Esophagus muscularis mucosa (tissue), 4 donors: Measurements from ENCODE around the gene ASXL1. TPM values are rescaled to one million over a fixed set of nuclear protein-coding genes. Genes with fewer than 3 reads are reported as not detected.

ENCODE experiments used
- DNase-seq: peaks from one replicate; pipeline ENCODE4 v3.0.0-alpha.2; 2017; ENCODE audit errors: extremely low spot score
- H3K27ac ChIP-seq, 4 donors: fragments of 200-600 bp; sonication (generic); replicated peaks in 1 of 4; 1 replicate in 3 of 4; 2 replicates in 1 of 4; pipeline ENCODE4 v1.5.1; 2016 to 2019; ENCODE audit warnings: mild to moderate bottlenecking in 1 of 4
- H3K27me3 ChIP-seq, 4 donors: fragments of 200-600 bp; sonication (generic); one replicate each; pipeline versions ENCODE4 v1.5.1 to v1.6.0; 2016 to 2019
- H3K36me3 ChIP-seq, 4 donors: fragments of 200-600 bp; sonication (generic); one replicate each; pipeline ENCODE4 v1.5.1; 2016 to 2019
- H3K4me1 ChIP-seq, 4 donors: fragments of 200-600 bp; sonication (generic); one replicate each; pipeline ENCODE4 v1.5.1; 2016 to 2019
- H3K4me3 ChIP-seq, 4 donors: fragments of 200-600 bp; sonication (generic); 1 replicate in 2 of 4; 2 replicates in 2 of 4; pipeline ENCODE4 v1.5.1; 2016 to 2019; ENCODE audit warnings: mild to moderate bottlenecking in 4 of 4, moderate library complexity in 1 of 4
- H3K9me3 ChIP-seq, 4 donors: fragments of 200-600 bp; sonication (generic); 1 replicate in 3 of 4; 2 replicates in 1 of 4; pipeline ENCODE4 v1.5.1; 2016 to 2019
- CTCF ChIP-seq, 3 experiments: fragments of 200-600 bp in 2 of 3; fragments of 450-650 bp in 1 of 3; sonication (generic) in 2 of 3; IDR thresholded peaks; one replicate each; pipeline ENCODE4 v1.5.1; 2017 to 2019; ENCODE audit warnings: antibody characterized with exemption in 3 of 3, mild to moderate bottlenecking in 2 of 3, moderate library complexity in 1 of 3
- EP300 ChIP-seq: sonication (generic); formaldehyde crosslinking; IDR thresholded peaks from one replicate; pipeline ENCODE4 v1.6.1; 2017; ENCODE audit warnings: antibody characterized with exemption
- POLR2A ChIP-seq: fragments of 450-650 bp; IDR thresholded peaks from one replicate; pipeline ENCODE4 v1.6.1; 2017; ENCODE audit warnings: antibody characterized with exemption, moderate library complexity, mild to moderate bottlenecking, low read depth
- POLR2AphosphoS5 ChIP-seq, 2 donors: sonication (generic); formaldehyde crosslinking; IDR thresholded peaks; one replicate each; pipeline ENCODE4 v1.6.1; 2017; ENCODE audit warnings: antibody characterized with exemption in 2 of 2
- WGBS: methylation state at CpG from one replicate; pipeline ENCODE4 v1.1.5; 2018; 5-methylcytosine and 5-hydroxymethylcytosine counted together
- intact Hi-C: fragments of 100-400 bp; cut with DNase I; formaldehyde crosslinking; loops from one replicate; pipeline ENCODE4 v1.15.1; 2023
- total RNA-seq, 4 donors: library from RNA; depleted of rRNA; stranded (reverse); fragments of >200 nt; gene quantifications; one replicate each; pipeline versions ENCODE4 v1.1.0 to v1.2.1, GENCODE V29; 2016

The ASXL1 gene
- total RNA-seq, 4 donors from 2014 or later, result 56.5 to 66.7 (median 61.8) TPM

GRCh38 chr20:32452776-32453466, 94.8 kb downstream of the ASXL1 start:
- WGBS, result 91% methylated on average over 18 of the region's 24 CpGs
- H3K36me3 ChIP-seq, result peaks cover 15 to 78% (median 65%) of the 10 kb centered on the region in 4 donors

GRCh38 chr20:32453467-32454163, 95.5 kb downstream of the ASXL1 start:
- TF ChIP-seq CTCF (IDR thresholded peaks at IDR 0.05) (no peak), EP300 (no peak), POLR2A (no peak), POLR2AphosphoS5 (IDR thresholded peaks at IDR 0.05) (no peak)
- H3K27ac ChIP-seq, result no peak overlapping the region
- H3K4me3 ChIP-seq, result no peak overlapping the region
- no peak for DNase-seq
- peaks cover 22 to 64% (median 53%) of the 10 kb centered on the region in 4 donors for H3K4me1 ChIP-seq
- 98% methylated on average over 15 of the region's 28 CpGs for WGBS
- H3K36me3 ChIP-seq, result peaks cover 15 to 75% (median 61%) of the 10 kb centered on the region in 4 donors
- intact Hi-C loops, result loop anchor here (10.0 kb wide), 1 partner anchor 99 kb away; the partner anchor contains the start of gene ASXL1
- H3K9me3 ChIP-seq, result no peaks in the 10 kb centered on the region
- no peaks in the 10 kb centered on the region for H3K27me3 ChIP-seq

More at GRCh38 chr20:32452776-32453466, 94.8 kb downstream of the ASXL1 start:
- no peaks in the 10 kb centered on the region for H3K27me3 ChIP-seq
- no peak overlapping the region for H3K4me3 ChIP-seq
- no peak for DNase-seq
- TF ChIP-seq POLR2AphosphoS5 (IDR thresholded peaks at IDR 0.05), result no peak
- TF ChIP-seq EP300, result no peak
- no peak for TF ChIP-seq POLR2A
- no peak for TF ChIP-seq CTCF (IDR thresholded peaks at IDR 0.05)
- H3K9me3 ChIP-seq, result no peaks in the 10 kb centered on the region
- intact Hi-C loops, result loop anchor here (10.0 kb wide), 1 partner anchor 98 kb away; the partner anchor contains the start of gene ASXL1
- H3K4me1 ChIP-seq, result peaks cover 23 to 64% (median 53%) of the 10 kb centered on the region in 4 donors
- no peak overlapping the region for H3K27ac ChIP-seq

GRCh38 chr20:32454164-32455145, 96.3 kb downstream of the ASXL1 start:
- Histone ChIP-seq H3K27ac (no peak overlapping the region), H3K36me3 (peaks cover 15 to 67% (median 58%) of the 10 kb centered on the region in 4 donors), H3K9me3 (no peaks in the 10 kb centered on the region), H3K27me3 (no peaks in the 10 kb centered on the region), H3K4me3 (no peak overlapping the region), H3K4me1 (peaks cover 22 to 61% (median 48%) of the 10 kb centered on the region in 4 donors)
- no peak for TF ChIP-seq CTCF (IDR thresholded peaks at IDR 0.05)
- TF ChIP-seq EP300, result no peak
- TF ChIP-seq POLR2AphosphoS5 (IDR thresholded peaks at IDR 0.05), result no peak
- no peak for TF ChIP-seq POLR2A
- intact Hi-C loops, result loop anchor here (10.0 kb wide), 1 partner anchor 100 kb away; the partner anchor contains the start of gene ASXL1
- 88% methylated on average over 24 of the region's 31 CpGs for WGBS
- DNase-seq, result no peak

- Histone ChIP-seq H3K27me3 (no peaks in the 10 kb centered on the region), H3K36me3 (peaks cover 15 to 58% (median 52%) of the 10 kb centered on the region in 4 donors), H3K4me1 (peaks cover 22 to 53% (median 39%) of the 10 kb centered on the region in 4 donors), H3K27ac (no peak overlapping the region), H3K4me3 (no peak overlapping the region), H3K9me3 (no peaks in the 10 kb centered on the region)
- intact Hi-C loops, result loop anchor here (10.0 kb wide), 1 partner anchor 101 kb away; the partner anchor contains the start of gene ASXL1
- TF ChIP-seq POLR2AphosphoS5 (IDR thresholded peaks at IDR 0.05) (no peak), CTCF (IDR thresholded peaks at IDR 0.05) (no peak), POLR2A (no peak), EP300 (no peak)
- DNase-seq, result no peak
- 91% methylated on average over 11 of the region's 12 CpGs for WGBS
These were observed 97.2 kb downstream of the ASXL1 start for GRCh38 chr20:32455171-32455900.
